ENCODE data around the gene VSTM2B.

The VSTM2B gene

GRCh38 chr19:29538651-29539050 is 12.9 kb downstream of the VSTM2B start:
- TF ChIP-seq MAX (IDR thresholded peaks at IDR 0.05; ENCODE audit: low read depth, low read length) = no peak
- no peak for TF ChIP-seq POLR2A (IDR thresholded peaks at IDR 0.05; ENCODE audit: extremely low read depth, insufficient read length)
- no peak for TF ChIP-seq MYC (IDR thresholded peaks at IDR 0.05; ENCODE audit: low read depth, low read length)
- TF ChIP-seq CTCF (IDR thresholded peaks at IDR 0.05; ENCODE audit: low read depth, low read length) = no peak
- H3K4me3 ChIP-seq (ENCODE audit: low read depth, low read length) = no peak overlapping the region
- no peak for DNase-seq (ENCODE audit: low read depth)

GRCh38 chr19:29539131-29539530 is 13.3 kb downstream of the VSTM2B start:
- no peak for DNase-seq (ENCODE audit: low read depth)
- no peak overlapping the region for H3K4me3 ChIP-seq (ENCODE audit: low read depth, low read length)
- TF ChIP-seq MAX (IDR thresholded peaks at IDR 0.05; ENCODE audit: low read depth, low read length) (no peak), MYC (IDR thresholded peaks at IDR 0.05; ENCODE audit: low read depth, low read length) (no peak), CTCF (IDR thresholded peaks at IDR 0.05; ENCODE audit: low read depth, low read length) (no peak), POLR2A (IDR thresholded peaks at IDR 0.05; ENCODE audit: extremely low read depth, insufficient read length) (no peak)

GRCh38 chr19:29539670-29540069 is 13.9 kb downstream of the VSTM2B start:
- DNase-seq (ENCODE audit: low read depth) = no peak
- no peak for TF ChIP-seq POLR2A (IDR thresholded peaks at IDR 0.05; ENCODE audit: extremely low read depth, insufficient read length)
- TF ChIP-seq CTCF (IDR thresholded peaks at IDR 0.05; ENCODE audit: low read depth, low read length) = no peak
- TF ChIP-seq MAX (IDR thresholded peaks at IDR 0.05; ENCODE audit: low read depth, low read length) = no peak
- no peak for TF ChIP-seq MYC (IDR thresholded peaks at IDR 0.05; ENCODE audit: low read depth, low read length)
- H3K4me3 ChIP-seq (ENCODE audit: low read depth, low read length) = no peak overlapping the region

- no peak overlapping the region for H3K4me3 ChIP-seq (ENCODE audit: low read depth, low read length)
- no peak for DNase-seq (ENCODE audit: low read depth)
- TF ChIP-seq MAX (IDR thresholded peaks at IDR 0.05; ENCODE audit: low read depth, low read length) = no peak
- TF ChIP-seq MYC (IDR thresholded peaks at IDR 0.05; ENCODE audit: low read depth, low read length) = no peak
- no peak for TF ChIP-seq CTCF (IDR thresholded peaks at IDR 0.05; ENCODE audit: low read depth, low read length)
Measured at GRCh38 chr19:29540114-29540513, 14.3 kb downstream of the VSTM2B start.

- TF ChIP-seq MYC (IDR thresholded peaks at IDR 0.05; ENCODE audit: low read depth, low read length) (no peak), MAX (IDR thresholded peaks at IDR 0.05; ENCODE audit: low read depth, low read length) (no peak), POLR2A (IDR thresholded peaks at IDR 0.05; ENCODE audit: extremely low read depth, insufficient read length) (no peak), CTCF (IDR thresholded peaks at IDR 0.05; ENCODE audit: low read depth, low read length) (no peak)
Measured at GRCh38 chr19:29541473-29542253, 15.9 kb downstream of the VSTM2B start.

More at GRCh38 chr19:29541473-29542253, 15.9 kb downstream of the VSTM2B start:
- no peak overlapping the region for H3K4me3 ChIP-seq (ENCODE audit: low read depth, low read length)
- DNase-seq (ENCODE audit: low read depth) = no peak
